Measurements from ENCODE around the gene FAS.

GRCh38 chr10:88966797-88967196, 23.8 kb upstream of the FAS start:
- TF ChIP-seq EZH2 (IDR thresholded peaks at IDR 0.05; ENCODE audit: borderline replicate concordance, low read length) (no peak), CTCF (conservative IDR thresholded peaks at IDR 0.05 in 1 of 2, IDR thresholded peaks at IDR 0.05 in 1 of 2; ENCODE audit: extremely low read depth in 1 of 2, insufficient read depth in 1 of 2, low read depth in 1 of 2, low read length in 2 of 2) (no peak)

Data from mammary epithelial cell (primary cell).